ENCODE data around the gene KCNQ5. TPM values are rescaled to one million over a fixed set of nuclear protein-coding genes. Genes with fewer than 3 reads are reported as not detected.
A peak's percentile ranks its signal among the peaks of the same experiment; 100 is the strongest.

Gene KCNQ5
- total RNA-seq, 1 experiment from 2014 or later: 17.8 TPM

DNA sequence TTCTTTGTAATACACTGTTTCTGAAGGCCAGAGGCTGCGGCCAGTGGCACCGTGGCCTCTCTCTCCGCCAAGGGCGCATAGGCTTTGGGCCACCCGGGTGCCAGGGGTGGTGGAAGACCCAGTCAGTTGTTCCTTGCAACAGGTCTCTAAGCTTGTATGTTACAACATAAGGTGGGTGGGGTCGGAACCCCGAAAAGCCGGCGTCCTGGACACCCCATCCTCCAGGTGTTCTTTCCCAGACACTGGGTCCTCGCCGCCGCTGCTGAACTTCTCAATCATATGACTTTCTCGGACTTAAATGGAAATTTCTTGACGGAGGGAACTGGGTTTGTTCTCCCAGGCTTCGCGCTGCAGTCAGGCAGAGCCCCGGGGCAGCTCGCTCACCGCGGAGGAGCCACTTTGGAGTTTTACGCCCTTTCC, 983 bp upstream of the KCNQ5 start:
- no peaks in the 10 kb centered on the region for H3K36me3 ChIP-seq (ENCODE audit: insufficient read depth, low read length, poor library complexity, severe bottlenecking)
- POLR2A ChIA-PET (ENCODE audit: low non-redundant PET): no interaction called here
- DNase-seq (ENCODE audit: low spot score): no peak
- H3K9me3 ChIP-seq (ENCODE audit: low read depth, low read length, poor library complexity, severe bottlenecking): no peaks in the 10 kb centered on the region
- peak overlapping the region; percentile 73 for H3K4me3 ChIP-seq (ENCODE audit: low read depth, low read length, poor library complexity, severe bottlenecking)
- H3K27me3 ChIP-seq (replicated peaks; ENCODE audit: insufficient read depth, low read depth, low read length, poor library complexity): no peaks in the 10 kb centered on the region
- intact Hi-C loops (cut with micrococcal nuclease; ENCODE audit: unreplicated experiment): loop anchor here (5.0 to 10.0 kb wide), 3 partner anchors 204 to 331 kb away; no protein-coding TSS in a partner anchor
- H3K27ac ChIP-seq (ENCODE audit: low read depth, low read length, poor library complexity, severe bottlenecking): no peak overlapping the region
- TF ChIP-seq, protein P1, sequence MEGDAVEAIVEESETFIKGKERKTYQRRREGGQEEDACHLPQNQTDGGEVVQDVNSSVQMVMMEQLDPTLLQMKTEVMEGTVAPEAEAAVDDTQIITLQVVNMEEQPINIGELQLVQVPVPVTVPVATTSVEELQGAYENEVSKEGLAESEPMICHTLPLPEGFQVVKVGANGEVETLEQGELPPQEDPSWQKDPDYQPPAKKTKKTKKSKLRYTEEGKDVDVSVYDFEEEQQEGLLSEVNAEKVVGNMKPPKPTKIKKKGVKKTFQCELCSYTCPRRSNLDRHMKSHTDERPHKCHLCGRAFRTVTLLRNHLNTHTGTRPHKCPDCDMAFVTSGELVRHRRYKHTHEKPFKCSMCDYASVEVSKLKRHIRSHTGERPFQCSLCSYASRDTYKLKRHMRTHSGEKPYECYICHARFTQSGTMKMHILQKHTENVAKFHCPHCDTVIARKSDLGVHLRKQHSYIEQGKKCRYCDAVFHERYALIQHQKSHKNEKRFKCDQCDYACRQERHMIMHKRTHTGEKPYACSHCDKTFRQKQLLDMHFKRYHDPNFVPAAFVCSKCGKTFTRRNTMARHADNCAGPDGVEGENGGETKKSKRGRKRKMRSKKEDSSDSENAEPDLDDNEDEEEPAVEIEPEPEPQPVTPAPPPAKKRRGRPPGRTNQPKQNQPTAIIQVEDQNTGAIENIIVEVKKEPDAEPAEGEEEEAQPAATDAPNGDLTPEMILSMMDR (conservative IDR thresholded peaks at IDR 0.05; ENCODE audit: low read depth, low read length): no peak
- TF ChIP-seq EZH2 (IDR thresholded peaks at IDR 0.05; ENCODE audit: borderline replicate concordance, low read depth, low read length, poor library complexity, severe bottlenecking): no peak
- CTCF ChIA-PET: interaction anchor here (1.0 to 1.7 kb wide), 2 partner anchors 40 to 509 kb away, joined by 3 to 5 read pairs; no protein-coding TSS in a partner anchor
- BruUV-seq (replicated peaks): no TSS peak
- H3K4me1 ChIP-seq (ENCODE audit: insufficient read depth, low read length, poor library complexity, severe bottlenecking): peaks cover 35% of the 10 kb centered on the region

DNA sequence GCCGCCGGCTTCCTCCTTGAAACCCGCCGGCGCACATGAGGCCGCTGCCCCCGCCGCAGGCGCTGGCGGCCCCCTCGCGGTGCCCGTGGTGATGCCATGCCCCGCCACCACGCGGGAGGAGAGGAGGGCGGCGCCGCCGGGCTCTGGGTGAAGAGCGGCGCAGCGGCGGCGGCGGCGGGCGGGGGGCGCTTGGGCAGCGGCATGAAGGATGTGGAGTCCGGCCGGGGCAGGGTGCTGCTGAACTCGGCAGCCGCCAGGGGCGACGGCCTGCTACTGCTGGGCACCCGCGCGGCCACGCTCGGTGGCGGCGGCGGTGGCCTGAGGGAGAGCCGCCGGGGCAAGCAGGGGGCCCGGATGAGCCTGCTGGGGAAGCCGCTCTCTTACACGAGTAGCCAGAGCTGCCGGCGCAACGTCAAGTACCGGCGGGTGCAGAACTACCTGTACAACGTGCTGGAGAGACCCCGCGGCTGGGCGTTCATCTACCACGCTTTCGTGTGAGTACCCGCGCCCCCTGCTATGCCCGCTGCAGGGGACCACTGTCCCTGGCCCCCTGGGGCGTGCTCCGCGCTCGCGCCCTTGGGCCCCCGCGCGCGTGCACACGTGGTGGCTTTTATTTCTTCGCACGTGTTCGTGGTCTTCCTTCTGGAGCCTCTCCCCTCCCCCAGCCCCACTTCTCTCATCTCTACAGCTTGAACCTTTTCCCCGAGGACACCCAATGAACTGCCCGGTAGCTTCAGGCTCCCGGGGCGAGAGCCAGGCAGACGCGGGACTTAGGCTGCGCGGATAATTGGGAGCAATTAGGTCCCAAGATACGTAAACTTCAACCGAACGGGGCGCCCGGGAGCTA, 453 bp downstream of the KCNQ5 start:
- intact Hi-C loops (cut with micrococcal nuclease; ENCODE audit: unreplicated experiment): loop anchor here (5.0 to 10.0 kb wide), 3 partner anchors 205 to 330 kb away; no protein-coding TSS in a partner anchor
- TF ChIP-seq, protein P1 (conservative IDR thresholded peaks at IDR 0.05; ENCODE audit: low read depth, low read length): peak; percentile 27; the same call in 1 of the 2 replicates
- no peak for TF ChIP-seq EZH2 (IDR thresholded peaks at IDR 0.05; ENCODE audit: borderline replicate concordance, low read depth, low read length, poor library complexity, severe bottlenecking)
- ChIA-PET CTCF (no interaction called here), POLR2A (ENCODE audit: low non-redundant PET) (interaction anchor here (0.7 kb wide), 1 partner anchor 204 kb away, joined by 4 read pairs; no protein-coding TSS in a partner anchor)
- DNase-seq (ENCODE audit: low spot score): peak; percentile 80
- Histone ChIP-seq H3K36me3 (ENCODE audit: insufficient read depth, low read length, poor library complexity, severe bottlenecking) (no peaks in the 10 kb centered on the region), H3K4me1 (ENCODE audit: insufficient read depth, low read length, poor library complexity, severe bottlenecking) (peaks cover 30% of the 10 kb centered on the region), H3K27me3 (replicated peaks; ENCODE audit: insufficient read depth, low read depth, low read length, poor library complexity) (no peaks in the 10 kb centered on the region), H3K4me3 (ENCODE audit: low read depth, low read length, poor library complexity, severe bottlenecking) (peak overlapping the region; percentile 73), H3K27ac (ENCODE audit: low read depth, low read length, poor library complexity, severe bottlenecking) (peak overlapping the region; percentile 66), H3K9me3 (ENCODE audit: low read depth, low read length, poor library complexity, severe bottlenecking) (no peaks in the 10 kb centered on the region)
- BruUV-seq (replicated peaks): no TSS peak

DNA sequence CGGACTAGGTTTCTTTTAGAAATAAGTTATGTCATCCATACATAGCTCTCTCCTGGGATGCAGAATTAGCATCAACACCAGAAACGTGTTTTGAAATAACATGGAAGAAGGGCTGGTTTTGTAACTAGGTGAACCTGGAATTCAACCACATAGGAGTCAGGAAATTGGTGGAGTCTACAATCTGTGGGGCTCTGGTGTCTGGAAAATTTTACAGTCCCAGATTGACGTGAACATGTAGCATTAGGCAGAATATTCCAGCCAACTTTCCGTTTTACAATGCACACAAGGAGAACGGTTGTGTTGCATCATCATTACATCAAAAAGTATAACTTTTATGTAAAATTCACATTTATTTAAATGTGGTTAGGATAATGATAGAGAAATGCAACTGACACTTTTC, 1.9 kb downstream of the KCNQ5 start:
- CTCF ChIA-PET: no interaction called here
- intact Hi-C loops (cut with micrococcal nuclease; ENCODE audit: unreplicated experiment): loop anchor here (1.0 to 10.0 kb wide), 5 partner anchors 207 to 506 kb away; no protein-coding TSS in a partner anchor
- Histone ChIP-seq H3K36me3 (ENCODE audit: insufficient read depth, low read length, poor library complexity, severe bottlenecking) (no peaks in the 10 kb centered on the region), H3K4me3 (ENCODE audit: low read depth, low read length, poor library complexity, severe bottlenecking) (peak overlapping the region; percentile 73), H3K4me1 (ENCODE audit: insufficient read depth, low read length, poor library complexity, severe bottlenecking) (peaks cover 30% of the 10 kb centered on the region), H3K27me3 (replicated peaks; ENCODE audit: insufficient read depth, low read depth, low read length, poor library complexity) (no peaks in the 10 kb centered on the region), H3K27ac (ENCODE audit: low read depth, low read length, poor library complexity, severe bottlenecking) (peak overlapping the region; percentile 66), H3K9me3 (ENCODE audit: low read depth, low read length, poor library complexity, severe bottlenecking) (no peaks in the 10 kb centered on the region)
- TF ChIP-seq, protein P1 (conservative IDR thresholded peaks at IDR 0.05; ENCODE audit: low read depth, low read length): no peak
- no peak for TF ChIP-seq EZH2 (IDR thresholded peaks at IDR 0.05; ENCODE audit: borderline replicate concordance, low read depth, low read length, poor library complexity, severe bottlenecking)
- POLR2A ChIA-PET (ENCODE audit: low non-redundant PET): no interaction called here
- no TSS peak for BruUV-seq (replicated peaks)
- peak; percentile 41 for DNase-seq (ENCODE audit: low spot score)
